Stimulated activated CD4-positive, alpha-beta T cell treated with anti-CD3 and anti-CD28 coated beads, Interleukin-4, amount 100 ng/mL, for 1 hour (primary cell): ENCODE measurements around the gene PPL.
"Not testable (repeated sequence)": the region's sequence is repeated elsewhere in the genome, so short reads cannot be mapped to it uniquely, and the experiment has no call there.

Experiments used
- DNase-seq: peaks from one replicate; pipeline ENCODE4 v3.0.0-alpha.2; 2020

PPL gene

GRCh38 chr16:4958510-4959438 is 21.8 kb upstream of the PPL start:
- no peak for DNase-seq

- DNase-seq, result peak; percentile 86
Measured at GRCh38 chr16:4957720-4958509, 21.0 kb upstream of the PPL start, which contains the start of gene SEC14L5. SEC14L5 (plus strand) TSS chr16:4958330; CDS start chr16:4959324, 994 bp downstream.

- DNase-seq, result no peak
Measured at GRCh38 chr16:4957420-4957719, 20.4 kb upstream of the PPL start.

- no peak for DNase-seq
Measured at GRCh38 chr16:4954714-4955113, 17.8 kb upstream of the PPL start.

- not testable (repeated sequence) for DNase-seq
Measured at GRCh38 chr16:4951583-4951982, 14.6 kb upstream of the PPL start.

GRCh38 chr16:4949986-4950385 is 13.0 kb upstream of the PPL start:
- DNase-seq, result no peak

- DNase-seq, result no peak
Measured at GRCh38 chr16:4948903-4949766, 12.2 kb upstream of the PPL start.

- no peak for DNase-seq
Measured at GRCh38 chr16:4947722-4948503, 11.0 kb upstream of the PPL start.

- DNase-seq, result no peak
Measured at GRCh38 chr16:4946917-4947316, 10.0 kb upstream of the PPL start.

GRCh38 chr16:4945560-4946502 is 8.9 kb upstream of the PPL start:
- DNase-seq, result no peak

- no peak for DNase-seq
Measured at GRCh38 chr16:4944333-4945281, 7.7 kb upstream of the PPL start.

GRCh38 chr16:4942481-4942880 is 5.5 kb upstream of the PPL start:
- no peak for DNase-seq

- no peak for DNase-seq
Measured at GRCh38 chr16:4940719-4941118, 3.8 kb upstream of the PPL start.

GRCh38 chr16:4938683-4939030 is 1.7 kb upstream of the PPL start:
- no peak for DNase-seq

- DNase-seq, result no peak
Measured at GRCh38 chr16:4937782-4938682, 1.1 kb upstream of the PPL start.

- DNase-seq, result no peak
Measured at GRCh38 chr16:4936181-4936990, 562 bp downstream of the PPL start.

- DNase-seq, result no peak
Measured at GRCh38 chr16:4935241-4935855, 1.6 kb downstream of the PPL start.

GRCh38 chr16:4934591-4934990 is 2.4 kb downstream of the PPL start:
- no peak for DNase-seq
